ENCODE measurements around the gene MCF2L2.
"Not testable (repeated sequence)": the region's sequence is repeated elsewhere in the genome, so short reads cannot be mapped to it uniquely, and the experiment has no call there.

DNA sequence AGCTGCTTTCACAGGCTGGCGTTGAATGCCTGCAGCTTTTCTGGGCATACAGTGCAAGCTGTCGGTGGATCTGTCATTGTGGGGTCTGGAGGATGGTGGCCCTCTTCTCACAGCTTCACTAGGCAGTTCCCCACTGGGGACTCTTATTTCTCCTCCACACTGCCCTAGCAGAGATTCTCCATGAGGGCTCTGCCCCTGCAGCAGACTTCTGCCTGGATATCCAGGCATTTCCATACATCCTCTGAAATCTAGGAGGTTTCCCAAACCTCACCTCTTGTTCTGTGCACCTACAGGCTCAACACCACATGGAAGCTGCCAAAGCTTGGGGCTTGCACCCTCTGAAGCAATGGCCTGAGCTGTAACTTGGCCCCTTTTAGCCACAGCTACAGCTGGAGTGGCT, 9.6 kb downstream of the MCF2L2 start:
- not testable (repeated sequence) for TF ChIP-seq ELF2 (CRISPR knock-in tag; IDR thresholded peaks at IDR 0.05); EZH2 (IDR thresholded peaks at IDR 0.05; ENCODE audit: borderline replicate concordance, low read depth, low read length); ZNF407 (IDR thresholded peaks at IDR 0.05; ENCODE audit: low read depth); PHB2 (IDR thresholded peaks at IDR 0.05; ENCODE audit: low read depth)
